Hepatocyte (in vitro differentiated cells): ENCODE data around the gene ASTN2. TPM values are rescaled to one million over a fixed set of nuclear protein-coding genes. Genes with fewer than 3 reads are reported as not detected.

Experiments
- DNase-seq: peaks from one replicate; pipeline ENCODE4 v3.0.0-alpha.2; 2016; ENCODE audit warnings: low spot score
- H2AFZ ChIP-seq: fragments of 200-600 bp; sonication (generic); 2 replicates; pipeline ENCODE4 v1.6.0; 2016; ENCODE audit warnings: antibody characterized with exemption, mild to moderate bottlenecking
- H3K27ac ChIP-seq: fragments of 200-600 bp; sonication (generic); 2 replicates; pipeline ENCODE4 v1.5.1; 2016; ENCODE audit warnings: mild to moderate bottlenecking
- H3K27me3 ChIP-seq: fragments of 200-600 bp; sonication (generic); 2 replicates; pipeline ENCODE4 v1.6.1; 2016
- H3K36me3 ChIP-seq: fragments of 200-600 bp; sonication (generic); replicated peaks from 2 replicates; pipeline ENCODE4 v1.5.1; 2016; ENCODE audit warnings: low read depth; ENCODE audit not compliant: insufficient read depth
- H3K4me1 ChIP-seq: fragments of 200-600 bp; sonication (generic); 2 replicates; pipeline ENCODE4 v1.5.1; 2016; ENCODE audit warnings: mild to moderate bottlenecking, moderate library complexity; ENCODE audit not compliant: insufficient read depth
- H3K4me2 ChIP-seq: fragments of 200-600 bp; sonication (generic); 2 replicates; pipeline ENCODE4 v1.6.0; 2016
- H3K4me3 ChIP-seq: fragments of 200-600 bp; sonication (generic); 2 replicates; pipeline ENCODE4 v1.5.1; 2016; ENCODE audit warnings: mild to moderate bottlenecking
- H3K79me2 ChIP-seq: fragments of 200-600 bp; sonication (generic); 2 replicates; pipeline ENCODE4 v1.6.0; 2017; ENCODE audit warnings: mild to moderate bottlenecking
- H3K9me2 ChIP-seq: fragments of 200-600 bp; sonication (generic); replicated peaks from 2 replicates; pipeline ENCODE4 v1.6.0; 2017; ENCODE audit warnings: mild to moderate bottlenecking; ENCODE audit not compliant: insufficient read depth
- H3K9me3 ChIP-seq: fragments of 200-600 bp; sonication (generic); 2 replicates; pipeline ENCODE4 v1.5.1; 2016; ENCODE audit warnings: low read depth, mild to moderate bottlenecking
- H4K20me1 ChIP-seq: fragments of 200-600 bp; sonication (generic); 2 replicates; pipeline ENCODE4 v1.6.0; 2016; ENCODE audit warnings: mild to moderate bottlenecking; ENCODE audit not compliant: insufficient read depth, poor library complexity, severe bottlenecking
- CTCF ChIP-seq: fragments of 200-600 bp; sonication (generic); IDR thresholded peaks from 2 replicates; pipeline ENCODE4 v1.5.1; 2016; ENCODE audit warnings: antibody characterized with exemption, mild to moderate bottlenecking; ENCODE audit not compliant: poor library complexity
- EZH2 ChIP-seq: fragments of 200-600 bp; sonication (generic); IDR thresholded peaks from 2 replicates; pipeline ENCODE4 v1.6.1; 2016; ENCODE audit warnings: antibody characterized with exemption, mild to moderate bottlenecking, borderline replicate concordance
- EZH2phosphoT487 ChIP-seq: fragments of 200-600 bp; sonication (generic); IDR thresholded peaks from one replicate; pipeline ENCODE4 v1.6.1; 2018; ENCODE audit warnings: antibody characterized with exemption, mild to moderate bottlenecking, low read depth, moderate library complexity; ENCODE audit not compliant: unreplicated experiment, severe bottlenecking
- WGBS: methylation state at CpG from one replicate; pipeline ENCODE4 v1.1.6; 2016; ENCODE audit warnings: low lambda C conversion rate; ENCODE audit errors: missing lambda C conversion rate; 5-methylcytosine and 5-hydroxymethylcytosine counted together
- polyA plus RNA-seq: library from polyadenylated mRNA; unstranded; fragments of >200 nt; fragmentation: Nextera tagmentation; extraction: Ambion mirVana; gene quantifications from 2 replicates; pipeline ENCODE4 v1.2.1, GENCODE V29; 2016
- total RNA-seq: library from RNA; depleted of rRNA; stranded (reverse); fragments of >200 nt; gene quantifications from 2 replicates; pipeline ENCODE4 v1.2.3, GENCODE V29; 2014

Gene ASTN2
- total and polyA plus RNA-seq, 2 experiments from 2014 or later, result 6.4 to 8.4 TPM

- Histone ChIP-seq H3K79me2 (no peaks in the 10 kb centered on the region), H3K4me1 (no peaks in the 10 kb centered on the region), H3K9me2 (no peaks in the 10 kb centered on the region), H3K36me3 (no peaks in the 10 kb centered on the region), H4K20me1 (no peaks in the 10 kb centered on the region), H3K9me3 (no peaks in the 10 kb centered on the region), H3K27me3 (no peaks in the 10 kb centered on the region), H3K4me2 (no peak overlapping the region), H2AFZ (no peak overlapping the region), H3K27ac (no peak overlapping the region), H3K4me3 (no peak overlapping the region)
- peak; percentile 56 for DNase-seq
- TF ChIP-seq EZH2phosphoT487 (no peak), CTCF (peak; percentile 70)
- WGBS, result 76% methylated on average over 5 of the region's 5 CpGs
Observed at GRCh38 chr9:116646661-116647514, 768.0 kb downstream of the ASTN2 start.

- no peak overlapping the region for H3K4me2 ChIP-seq
Observed at GRCh38 chr9:116644091-116644688, 770.7 kb downstream of the ASTN2 start.

GRCh38 chr9:116643691-116644090 lies 771.2 kb downstream of the ASTN2 start:
- H3K27me3 ChIP-seq, result no peaks in the 10 kb centered on the region
- H3K4me2 ChIP-seq, result no peak overlapping the region
- no peaks in the 10 kb centered on the region for H3K9me3 ChIP-seq
- H3K79me2 ChIP-seq, result no peaks in the 10 kb centered on the region
- no peak overlapping the region for H2AFZ ChIP-seq
- no peaks in the 10 kb centered on the region for H3K9me2 ChIP-seq
- no peaks in the 10 kb centered on the region for H3K36me3 ChIP-seq
- TF ChIP-seq CTCF (no peak), EZH2 (no peak), EZH2phosphoT487 (no peak)
- DNase-seq, result no peak
- 96% methylated on average over 1 of the region's 1 CpG for WGBS
- no peak overlapping the region for H3K4me3 ChIP-seq
- no peaks in the 10 kb centered on the region for H3K4me1 ChIP-seq
- H4K20me1 ChIP-seq, result no peaks in the 10 kb centered on the region
- H3K27ac ChIP-seq, result no peak overlapping the region

More at GRCh38 chr9:116644091-116644688, 770.7 kb downstream of the ASTN2 start:
- WGBS, result 77% methylated on average over 2 of the region's 2 CpGs
- no peaks in the 10 kb centered on the region for H3K4me1 ChIP-seq
- H3K36me3 ChIP-seq, result no peaks in the 10 kb centered on the region
- DNase-seq, result no peak
- no peaks in the 10 kb centered on the region for H3K27me3 ChIP-seq
- H3K4me3 ChIP-seq, result no peak overlapping the region
- no peaks in the 10 kb centered on the region for H3K9me3 ChIP-seq
- no peaks in the 10 kb centered on the region for H4K20me1 ChIP-seq
- TF ChIP-seq CTCF (no peak), EZH2phosphoT487 (no peak), EZH2 (no peak)
- H2AFZ ChIP-seq, result no peak overlapping the region
- H3K27ac ChIP-seq, result no peak overlapping the region
- H3K79me2 ChIP-seq, result no peaks in the 10 kb centered on the region
- H3K9me2 ChIP-seq, result no peaks in the 10 kb centered on the region
